HCT116 (cell line): ENCODE results near the gene DNALI1.

Experiments
- EGR1 ChIP-seq: IDR thresholded peaks from 2 replicates; pipeline ENCODE4 v1.6.1; 2012; ENCODE audit warnings: low read depth
- EZH2 ChIP-seq: fragments of 200-600 bp; sonication (generic); IDR thresholded peaks from 2 replicates; pipeline ENCODE4 v1.6.1; 2017; ENCODE audit warnings: antibody characterized with exemption, mixed run types
- POLR2A ChIP-seq: IDR thresholded peaks from 2 replicates; pipeline ENCODE4 v1.7.0; 2011; ENCODE audit warnings: borderline replicate concordance; ENCODE audit not compliant: insufficient read depth, insufficient read length; ENCODE audit errors: extremely low read depth
- POLR2AphosphoS5 ChIP-seq: IDR thresholded peaks from 2 replicates; pipeline ENCODE4 v1.6.1; 2011; ENCODE audit warnings: mild to moderate bottlenecking, low read depth, low read length, moderate library complexity
- SP1 ChIP-seq: IDR thresholded peaks from 2 replicates; pipeline ENCODE4 v1.6.1; 2012; ENCODE audit warnings: low read depth
- TF ChIP-seq, protein P1 (sequence below), 3 experiments: fragments of 200-600 bp in 1 of 3; sonication (generic) in 1 of 3; IDR thresholded peaks in 2 of 3; conservative IDR thresholded peaks in 1 of 3; 2 replicates each; pipeline ENCODE4 v1.5.1; 2012 to 2017; ENCODE audit warnings: low read depth in 2 of 3, low read length in 2 of 3, antibody characterized with exemption in 1 of 3, borderline replicate concordance in 1 of 3, control low read depth in 1 of 3, mild to moderate bottlenecking in 1 of 3, mixed read lengths in 1 of 3, mixed run types in 1 of 3, moderate library complexity in 1 of 3; ENCODE audit not compliant: insufficient read depth in 1 of 3

DNA sequence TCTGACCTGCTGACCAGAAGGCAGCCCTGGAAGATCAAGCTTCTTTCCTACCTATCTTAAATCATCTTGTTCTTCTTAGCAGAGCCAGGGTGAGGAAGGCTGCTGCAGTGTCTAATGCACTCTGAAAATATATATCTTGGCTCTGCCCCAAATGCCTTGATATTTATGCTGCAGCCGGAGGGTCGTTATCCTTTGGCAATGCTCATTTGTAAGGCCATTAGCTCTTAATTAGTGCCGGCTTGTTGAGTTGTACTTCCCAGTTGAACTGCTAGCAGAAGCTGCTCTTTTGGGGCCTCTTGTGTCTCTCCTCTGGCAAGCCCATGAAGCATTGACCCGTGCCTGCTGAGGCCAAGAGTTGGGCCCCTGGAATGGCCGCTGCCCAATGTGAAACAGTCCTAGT is 43.2 kb downstream of the DNALI1 start:
- TF ChIP-seq SP1 (no peak), POLR2A (no peak), POLR2AphosphoS5 (no peak), EZH2 (no peak), EGR1 (no peak)
- TF ChIP-seq, protein P1, sequence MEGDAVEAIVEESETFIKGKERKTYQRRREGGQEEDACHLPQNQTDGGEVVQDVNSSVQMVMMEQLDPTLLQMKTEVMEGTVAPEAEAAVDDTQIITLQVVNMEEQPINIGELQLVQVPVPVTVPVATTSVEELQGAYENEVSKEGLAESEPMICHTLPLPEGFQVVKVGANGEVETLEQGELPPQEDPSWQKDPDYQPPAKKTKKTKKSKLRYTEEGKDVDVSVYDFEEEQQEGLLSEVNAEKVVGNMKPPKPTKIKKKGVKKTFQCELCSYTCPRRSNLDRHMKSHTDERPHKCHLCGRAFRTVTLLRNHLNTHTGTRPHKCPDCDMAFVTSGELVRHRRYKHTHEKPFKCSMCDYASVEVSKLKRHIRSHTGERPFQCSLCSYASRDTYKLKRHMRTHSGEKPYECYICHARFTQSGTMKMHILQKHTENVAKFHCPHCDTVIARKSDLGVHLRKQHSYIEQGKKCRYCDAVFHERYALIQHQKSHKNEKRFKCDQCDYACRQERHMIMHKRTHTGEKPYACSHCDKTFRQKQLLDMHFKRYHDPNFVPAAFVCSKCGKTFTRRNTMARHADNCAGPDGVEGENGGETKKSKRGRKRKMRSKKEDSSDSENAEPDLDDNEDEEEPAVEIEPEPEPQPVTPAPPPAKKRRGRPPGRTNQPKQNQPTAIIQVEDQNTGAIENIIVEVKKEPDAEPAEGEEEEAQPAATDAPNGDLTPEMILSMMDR (IDR thresholded peaks at IDR 0.05 in 2 of 3, conservative IDR thresholded peaks at IDR 0.05 in 1 of 3; ENCODE audit: borderline replicate concordance in 1 of 3, insufficient read depth in 1 of 3, low read depth in 2 of 3, low read length in 2 of 3) = no peak
